ENCODE measurements around the gene PIGN.

Gene PIGN

GRCh38 chr18:61998957-61999356, 187.9 kb downstream of the PIGN start:
- DNase-seq (ENCODE audit: low read depth): no peak

GRCh38 chr18:61998335-61998734, 188.5 kb downstream of the PIGN start:
- DNase-seq (ENCODE audit: low read depth): no peak

DNA sequence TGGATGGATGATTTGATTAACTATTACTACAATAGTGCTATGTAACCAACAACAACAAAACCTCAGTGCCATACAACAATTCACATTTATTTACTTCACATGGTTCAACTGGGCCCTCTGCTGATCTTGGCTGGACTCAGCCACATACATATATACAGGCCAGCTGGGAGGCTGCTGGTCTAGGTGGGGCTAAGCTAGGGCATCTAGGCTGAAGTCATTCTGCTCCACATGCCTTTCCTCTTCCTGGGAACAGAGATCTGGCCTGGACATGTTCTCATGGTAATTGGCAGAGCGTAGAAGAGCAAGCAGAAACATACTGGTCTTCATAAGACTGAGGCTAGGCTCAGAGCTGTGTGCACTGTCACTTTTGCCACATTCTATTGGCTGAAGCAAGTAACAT, 191.2 kb downstream of the PIGN start:
- no peak for DNase-seq (ENCODE audit: low read depth)

DNA sequence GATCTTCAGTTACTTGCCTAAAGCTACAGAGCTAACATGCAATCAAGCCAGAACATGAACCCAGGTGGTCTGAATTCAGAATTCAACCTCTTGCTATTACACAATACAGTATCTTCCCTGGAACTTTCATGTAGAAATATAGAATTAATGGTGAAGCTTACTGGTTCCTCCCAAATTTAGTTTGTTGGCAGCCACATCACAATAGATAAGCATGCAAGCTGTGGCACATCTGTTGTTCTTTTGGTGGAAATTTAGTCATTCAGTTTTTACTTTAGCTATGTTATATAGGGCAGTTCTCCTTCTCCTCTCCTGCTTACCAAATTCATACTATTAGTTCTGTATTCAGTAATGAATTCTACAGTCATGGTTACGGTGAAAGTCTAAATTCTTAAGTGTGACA, 193.0 kb downstream of the PIGN start:
- DNase-seq (ENCODE audit: low read depth): no peak

- DNase-seq (ENCODE audit: low read depth): no peak
Observed at GRCh38 chr18:61992923-61993322, 193.9 kb downstream of the PIGN start.

GRCh38 chr18:61992285-61992684, 194.6 kb downstream of the PIGN start:
- DNase-seq (ENCODE audit: low read depth): no peak

DNA sequence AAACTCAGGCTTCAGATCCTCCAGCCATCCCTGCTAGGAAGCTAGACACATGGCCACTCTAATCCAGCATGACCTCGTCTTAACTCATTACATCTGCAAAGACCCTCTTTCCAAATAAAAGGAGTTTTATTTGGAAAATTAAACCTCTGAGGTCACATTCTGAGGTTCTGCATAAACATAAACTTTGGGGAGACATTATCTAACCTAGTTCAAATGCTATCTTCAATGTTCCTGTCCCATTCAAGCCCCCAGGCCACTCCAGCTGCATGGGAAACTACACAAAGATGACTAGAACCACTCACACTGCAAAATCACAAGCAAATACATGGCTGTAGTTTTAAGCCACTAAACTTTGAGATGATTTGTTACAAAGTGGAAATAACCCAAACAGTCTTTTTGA, 195.0 kb downstream of the PIGN start:
- no peak for DNase-seq (ENCODE audit: low read depth)

GRCh38 chr18:61991201-61991600, 195.7 kb downstream of the PIGN start:
- DNase-seq (ENCODE audit: low read depth): no peak

Data from activated T-helper 9 cell treated with anti-CD3 and anti-CD28 coated beads, Interleukin-2, amount 50 U/mL, for 16 hours (primary cell).